ENCODE data around the gene OLFM3.

DNA sequence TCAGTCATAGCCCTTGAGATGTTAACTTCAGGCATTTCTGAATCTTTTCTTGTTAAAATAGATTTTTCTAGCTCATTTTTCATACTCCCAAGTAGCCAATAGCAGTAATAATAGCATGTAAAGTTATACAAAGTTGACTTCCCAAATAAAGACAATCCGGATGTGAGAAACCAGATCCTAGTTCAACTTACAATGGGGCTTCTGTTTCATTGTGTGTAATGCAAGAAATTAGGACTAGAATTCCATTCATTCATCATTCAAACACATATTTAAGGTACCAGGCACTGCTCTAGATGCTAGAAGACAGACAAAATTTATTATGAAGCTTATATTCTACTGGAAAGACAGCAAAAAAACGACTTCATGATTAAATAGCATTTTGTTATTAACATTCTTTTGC, 240.3 kb downstream of the OLFM3 start:
- TF ChIP-seq EZH2 (IDR thresholded peaks at IDR 0.05; ENCODE audit: low read depth) (no peak), CTCF (conservative IDR thresholded peaks at IDR 0.05) (no peak)
